Stimulated activated memory B cell treated with anti-CD40 and anti-IgM and Interleukin-4, amounts not matched to agents 10 μg/mL and 1 μg/mL and 100 μg/mL, for 72 hours (primary cell): ENCODE results near the gene HORMAD2.
"Not testable (repeated sequence)": the region's sequence is repeated elsewhere in the genome, so short reads cannot be mapped to it uniquely, and the experiment has no call there.

Experiments used
- ATAC-seq: fragments of 150-1000 bp; cut with Tn5 transposase; 2 replicates; pipeline ENCODE4 v1.10.0; 2021
- H3K27ac Mint-ChIP-seq: one replicate; pipeline ENCODE4 v1.8.0; 2022; ENCODE audit warnings: mild to moderate bottlenecking, mixed read lengths
- H3K27me3 Mint-ChIP-seq: one replicate; pipeline ENCODE4 v1.8.0; 2022; ENCODE audit warnings: mixed read lengths
- H3K36me3 Mint-ChIP-seq: one replicate; pipeline ENCODE4 v1.8.0; 2022; ENCODE audit warnings: mixed read lengths
- H3K4me1 Mint-ChIP-seq: one replicate; pipeline ENCODE4 v1.8.0; 2022; ENCODE audit warnings: mixed read lengths
- H3K4me3 Mint-ChIP-seq: one replicate; pipeline ENCODE4 v1.8.0; 2022; ENCODE audit warnings: mild to moderate bottlenecking, moderate library complexity, mixed read lengths
- H3K9me3 Mint-ChIP-seq: one replicate; pipeline ENCODE4 v1.8.0; 2022; ENCODE audit warnings: mixed read lengths

The HORMAD2 gene

DNA sequence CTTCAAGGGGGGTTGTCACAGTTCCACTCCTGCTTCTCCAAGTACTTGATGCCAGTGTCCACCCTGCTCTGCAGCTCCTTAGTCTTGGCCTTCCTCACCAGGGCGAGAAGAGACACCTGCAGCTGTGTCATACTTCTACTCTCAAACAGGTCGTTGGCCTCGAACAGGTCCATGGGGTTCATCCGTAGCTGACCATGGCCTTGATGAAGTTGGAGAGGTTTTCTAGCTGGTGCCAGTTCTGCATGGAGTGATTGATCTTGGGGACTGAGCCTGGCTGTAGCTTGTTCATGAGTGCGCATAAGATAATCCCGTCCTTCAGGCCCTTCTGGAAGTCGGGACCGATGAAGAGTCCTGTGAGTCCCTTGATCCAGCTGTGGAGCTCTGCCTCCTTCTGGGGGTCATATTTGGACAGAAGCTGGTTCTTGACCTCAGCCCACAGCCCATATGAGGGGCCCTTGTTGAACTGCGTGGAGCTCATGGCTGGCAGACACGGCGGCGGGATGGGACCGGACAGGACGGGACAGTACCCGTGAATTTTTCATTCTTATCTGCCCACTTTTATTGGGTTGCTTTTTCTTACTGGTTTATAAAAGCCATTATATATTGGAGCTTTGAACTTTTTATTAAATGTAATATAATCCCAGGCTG, 33.4 kb upstream of the HORMAD2 start:
- no peak for ATAC-seq
- no peaks in the 10 kb centered on the region for H3K36me3 Mint-ChIP-seq
- H3K9me3 Mint-ChIP-seq = no peaks in the 10 kb centered on the region
- H3K4me1 Mint-ChIP-seq = no peaks in the 10 kb centered on the region
- H3K27me3 Mint-ChIP-seq = no peaks in the 10 kb centered on the region
- no peak overlapping the region for H3K27ac Mint-ChIP-seq
- no peak overlapping the region for H3K4me3 Mint-ChIP-seq

DNA sequence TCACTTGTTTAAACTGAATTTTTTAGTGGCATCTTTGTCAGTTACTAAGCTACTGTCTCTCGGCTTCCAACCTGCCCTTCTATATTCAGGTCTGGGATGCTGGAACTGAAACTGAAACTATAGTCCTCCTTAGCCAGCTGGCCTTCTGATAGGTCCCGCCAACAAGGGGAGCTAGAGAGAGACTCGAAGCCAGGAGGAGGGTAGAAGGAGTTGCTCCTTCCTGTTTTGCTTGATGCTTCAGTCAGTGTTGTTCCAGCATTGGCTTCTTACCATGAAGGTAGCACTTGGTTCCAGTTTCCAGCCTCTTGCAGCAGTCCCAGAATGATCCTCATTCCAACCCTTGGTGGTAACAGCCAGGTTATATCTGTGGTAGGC, 32.9 kb upstream of the HORMAD2 start:
- Mint-ChIP-seq H3K27me3 (no peaks in the 10 kb centered on the region), H3K27ac (no peak overlapping the region), H3K4me3 (no peak overlapping the region), H3K9me3 (no peaks in the 10 kb centered on the region), H3K4me1 (no peaks in the 10 kb centered on the region), H3K36me3 (no peaks in the 10 kb centered on the region)
- ATAC-seq = no peak

DNA sequence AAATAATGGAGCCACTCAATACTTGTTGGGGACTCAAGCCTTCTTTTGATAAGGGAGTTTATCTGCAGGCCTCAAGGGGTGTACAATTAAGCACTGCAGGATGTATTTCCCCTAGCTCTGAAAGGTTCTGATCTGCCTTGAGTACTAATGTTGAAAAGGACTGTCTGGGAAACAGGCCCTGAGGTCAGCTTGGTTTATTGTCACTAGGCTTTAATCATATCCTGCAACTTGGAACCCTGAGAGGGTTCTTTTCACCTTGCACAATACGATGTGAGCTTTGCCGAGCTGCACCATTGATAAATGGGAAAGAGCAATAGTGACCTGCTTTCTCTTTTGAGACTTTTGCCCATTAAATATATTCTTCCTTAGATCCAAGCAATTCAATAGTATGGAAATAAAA, 31.6 kb upstream of the HORMAD2 start:
- no peak overlapping the region for H3K4me3 Mint-ChIP-seq
- no peak overlapping the region for H3K27ac Mint-ChIP-seq
- no peaks in the 10 kb centered on the region for H3K36me3 Mint-ChIP-seq
- no peaks in the 10 kb centered on the region for H3K4me1 Mint-ChIP-seq
- ATAC-seq = no peak
- no peaks in the 10 kb centered on the region for H3K9me3 Mint-ChIP-seq
- H3K27me3 Mint-ChIP-seq = no peaks in the 10 kb centered on the region

DNA sequence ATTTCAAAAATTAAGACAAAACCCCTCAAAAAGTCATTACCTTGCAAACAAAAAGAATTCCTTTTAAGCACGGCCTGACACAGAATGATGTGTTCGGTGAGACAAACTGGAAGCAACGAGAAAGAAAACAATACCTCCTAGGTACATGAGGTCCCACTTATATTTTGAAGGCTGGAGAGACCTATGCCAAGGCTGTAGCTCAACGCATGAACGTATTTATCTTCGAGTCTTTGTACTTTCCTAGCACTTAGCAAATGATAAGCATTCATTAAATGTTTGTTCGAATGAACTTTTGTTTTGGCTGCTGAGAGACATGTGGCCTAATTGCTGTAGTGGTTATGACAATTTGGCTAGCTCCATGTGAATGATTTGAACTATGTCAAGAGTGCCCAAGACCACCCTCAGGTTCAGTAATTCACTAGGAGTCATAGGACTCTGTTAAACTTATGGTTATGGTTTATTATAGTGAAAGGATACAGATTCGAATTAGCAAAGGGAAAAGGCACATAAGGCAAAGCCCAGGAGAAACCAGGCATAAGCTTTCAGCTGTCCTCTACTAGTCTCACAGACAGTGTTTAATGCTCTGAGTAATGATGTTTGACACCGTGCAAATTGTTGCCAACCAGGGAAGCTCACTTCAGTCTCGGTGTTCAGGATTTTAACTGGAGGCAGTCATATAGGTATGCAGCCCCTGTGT, 26.0 kb upstream of the HORMAD2 start:
- H3K4me1 Mint-ChIP-seq = no peaks in the 10 kb centered on the region
- peaks cover 10% of the 10 kb centered on the region for H3K9me3 Mint-ChIP-seq
- ATAC-seq = no peak

DNA sequence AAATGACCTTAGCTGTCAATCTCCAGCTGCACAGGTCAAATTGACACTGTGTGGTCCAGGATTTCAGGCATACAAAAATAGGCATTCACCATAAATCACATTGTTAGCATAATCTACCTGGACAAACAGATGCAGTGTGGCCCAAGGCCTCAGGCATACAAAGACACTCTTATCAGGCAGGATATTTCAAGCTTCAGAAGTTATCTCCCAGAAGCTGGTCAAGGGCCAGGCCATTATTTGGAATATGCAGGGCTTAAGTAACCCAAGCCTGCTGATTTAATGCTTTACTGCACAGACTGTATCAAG, 25.5 kb upstream of the HORMAD2 start:
- no peaks in the 10 kb centered on the region for H3K4me1 Mint-ChIP-seq
- peaks cover 10% of the 10 kb centered on the region for H3K9me3 Mint-ChIP-seq
- no peak overlapping the region for H3K4me3 Mint-ChIP-seq
- H3K27ac Mint-ChIP-seq = no peak overlapping the region
- peaks cover 14% of the 10 kb centered on the region for H3K27me3 Mint-ChIP-seq
- ATAC-seq = no peak
- H3K36me3 Mint-ChIP-seq = peaks cover 6% of the 10 kb centered on the region

More for the DNA sequence above, 26.0 kb upstream of the HORMAD2 start:
- Mint-ChIP-seq H3K27ac (no peak overlapping the region), H3K27me3 (peaks cover 10% of the 10 kb centered on the region), H3K36me3 (peaks cover 6% of the 10 kb centered on the region), H3K4me3 (no peak overlapping the region)

DNA sequence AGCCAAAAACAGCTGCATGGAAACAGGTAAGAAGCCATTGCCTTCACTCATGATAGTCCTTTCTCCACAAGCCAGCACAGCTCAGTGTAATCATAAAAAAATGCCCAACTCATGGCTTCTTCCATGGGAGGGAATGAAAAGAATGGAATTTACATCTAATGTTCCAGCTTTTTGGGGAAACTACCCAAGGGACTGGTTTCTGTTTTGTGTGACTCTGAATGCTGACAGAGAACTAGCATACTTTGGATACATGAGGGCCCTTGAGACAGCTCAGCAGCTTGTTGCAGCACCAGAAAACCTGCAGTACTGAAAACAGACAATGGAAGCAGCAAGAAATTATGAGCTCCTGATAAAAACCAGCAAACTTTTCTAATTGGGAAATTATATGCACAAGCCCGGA, 24.2 kb upstream of the HORMAD2 start:
- Mint-ChIP-seq H3K36me3 (peaks cover 6% of the 10 kb centered on the region), H3K27me3 (peaks cover 14% of the 10 kb centered on the region), H3K9me3 (peaks cover 10% of the 10 kb centered on the region), H3K27ac (no peak overlapping the region), H3K4me3 (no peak overlapping the region), H3K4me1 (no peaks in the 10 kb centered on the region)
- ATAC-seq = no peak

DNA sequence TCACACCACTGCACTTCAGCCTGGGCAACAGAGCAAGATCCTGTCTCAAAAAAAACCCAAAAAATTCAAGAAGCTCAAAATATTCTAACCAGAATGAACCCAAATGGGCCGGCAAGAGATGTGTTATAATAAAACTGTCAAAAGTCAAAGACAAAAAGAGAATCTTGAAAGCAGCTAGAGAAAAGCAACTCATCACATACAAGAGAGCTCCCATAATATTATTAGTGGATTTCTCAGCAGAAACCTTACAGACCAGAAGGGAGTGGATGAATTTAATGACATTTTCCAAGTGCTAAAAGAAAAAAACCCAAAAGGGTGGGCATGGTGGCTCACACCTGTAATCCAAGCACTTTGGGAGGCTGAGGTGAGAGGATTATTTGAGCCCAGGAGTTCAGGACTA, 22.9 kb upstream of the HORMAD2 start:
- H3K4me1 Mint-ChIP-seq = no peaks in the 10 kb centered on the region
- H3K36me3 Mint-ChIP-seq = peaks cover 6% of the 10 kb centered on the region
- H3K27ac Mint-ChIP-seq = no peak overlapping the region
- H3K4me3 Mint-ChIP-seq = no peak overlapping the region
- H3K27me3 Mint-ChIP-seq = peaks cover 14% of the 10 kb centered on the region
- peaks cover 14% of the 10 kb centered on the region for H3K9me3 Mint-ChIP-seq
- no peak for ATAC-seq

DNA sequence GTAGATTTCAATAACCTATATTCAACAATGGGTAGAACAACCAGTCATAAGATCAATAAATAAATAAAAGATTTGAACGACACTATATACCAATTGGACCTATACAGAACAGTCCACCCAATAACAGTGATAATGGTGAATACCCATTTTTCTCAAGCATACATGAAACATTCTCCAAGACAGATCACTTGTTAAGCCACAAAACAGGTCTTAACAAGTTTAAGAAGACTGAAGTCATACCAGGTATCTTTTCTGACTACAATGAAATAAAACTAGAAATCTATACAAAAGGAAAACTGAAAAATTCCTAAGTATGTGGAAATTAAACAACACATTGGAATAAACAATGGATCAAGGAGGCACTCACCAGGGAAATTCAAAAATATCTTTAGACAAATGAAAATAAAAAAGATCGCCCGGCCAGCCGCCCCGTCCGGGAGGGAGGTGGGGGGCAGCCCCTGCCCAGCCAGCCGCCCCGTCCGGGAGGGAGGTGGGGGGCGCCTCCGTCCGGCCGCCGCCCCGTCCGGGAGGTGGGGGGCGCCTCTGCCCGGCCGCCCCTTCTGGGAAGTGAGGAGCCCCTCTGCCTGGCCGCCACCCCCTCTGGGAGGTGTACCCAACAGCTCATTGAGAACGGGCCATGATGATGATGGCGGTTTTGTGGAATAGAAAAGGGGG, 20.8 kb upstream of the HORMAD2 start:
- H3K4me3 Mint-ChIP-seq, ATAC-seq, H3K4me1 Mint-ChIP-seq, H3K36me3 Mint-ChIP-seq, H3K27ac Mint-ChIP-seq: not testable (repeated sequence)
- Mint-ChIP-seq H3K9me3 (peaks cover 30% of the 10 kb centered on the region), H3K27me3 (peaks cover 19% of the 10 kb centered on the region)

DNA sequence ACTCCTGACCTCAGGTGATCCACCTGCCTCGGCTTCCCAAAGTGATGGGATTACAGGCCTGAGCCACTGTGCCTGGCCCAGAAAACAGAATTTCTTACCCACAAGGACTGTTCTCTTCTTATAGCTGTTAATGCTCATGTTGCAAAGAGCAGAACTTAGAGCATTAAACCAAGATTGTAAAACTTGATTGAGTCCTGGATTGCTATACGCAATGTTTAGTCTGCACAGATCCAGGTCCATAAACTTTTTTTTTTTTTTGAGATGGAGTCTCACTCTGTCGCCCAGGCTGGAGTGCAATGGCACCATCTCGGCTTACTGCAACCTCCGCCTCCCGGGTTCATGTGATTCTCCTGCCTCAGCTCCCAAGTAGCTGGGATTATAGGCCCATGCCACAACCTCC, 19.2 kb upstream of the HORMAD2 start:
- peaks cover 12% of the 10 kb centered on the region for H3K36me3 Mint-ChIP-seq
- not testable (repeated sequence) for H3K27ac Mint-ChIP-seq, H3K4me3 Mint-ChIP-seq, ATAC-seq, H3K4me1 Mint-ChIP-seq
- peaks cover 28% of the 10 kb centered on the region for H3K27me3 Mint-ChIP-seq
- H3K9me3 Mint-ChIP-seq = peaks cover 33% of the 10 kb centered on the region

DNA sequence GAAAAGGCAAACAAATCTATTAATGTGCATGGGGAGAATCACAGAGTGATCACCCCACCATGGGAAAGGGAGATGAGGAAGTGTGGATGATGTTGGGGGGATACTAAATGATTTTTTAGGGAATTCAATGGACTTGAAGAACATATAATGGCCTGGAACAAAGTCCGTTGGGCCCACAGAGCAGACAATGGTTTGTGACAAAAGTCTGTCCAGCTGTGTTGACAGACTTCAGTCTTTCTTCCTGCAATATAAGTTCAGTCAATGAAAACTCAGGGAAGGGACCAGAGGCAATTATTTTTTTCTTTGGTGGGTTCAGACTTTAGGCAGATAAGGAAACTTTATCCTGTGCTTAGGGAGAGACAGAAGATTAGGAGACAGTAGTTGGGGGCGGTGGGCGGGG, 18.0 kb upstream of the HORMAD2 start:
- H3K4me1 Mint-ChIP-seq = no peaks in the 10 kb centered on the region
- ATAC-seq = no peak
- no peak overlapping the region for H3K4me3 Mint-ChIP-seq
- peaks cover 31% of the 10 kb centered on the region for H3K27me3 Mint-ChIP-seq
- H3K27ac Mint-ChIP-seq = no peak overlapping the region
- H3K36me3 Mint-ChIP-seq = peaks cover 6% of the 10 kb centered on the region
- peaks cover 30% of the 10 kb centered on the region for H3K9me3 Mint-ChIP-seq

DNA sequence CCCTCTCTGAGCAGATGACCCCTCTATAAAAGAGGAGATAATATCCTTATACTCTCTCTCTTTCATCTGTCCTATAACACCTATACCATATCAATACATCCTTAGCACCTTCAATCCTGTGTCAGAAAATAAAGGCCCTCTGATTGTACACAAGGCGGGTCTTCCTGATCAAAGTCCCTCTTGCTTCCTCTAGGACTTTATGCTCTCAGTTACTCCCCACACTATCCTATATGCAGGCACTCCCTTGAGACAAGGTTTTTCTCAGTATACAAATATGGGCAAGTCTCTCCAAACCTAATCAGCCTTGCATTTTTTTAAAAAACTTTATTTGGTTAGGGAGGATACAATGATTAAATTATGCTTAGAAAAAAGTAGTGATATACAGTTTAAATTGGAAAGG, 17.3 kb upstream of the HORMAD2 start:
- Mint-ChIP-seq H3K27me3 (peaks cover 31% of the 10 kb centered on the region), H3K4me1 (no peaks in the 10 kb centered on the region), H3K36me3 (peaks cover 6% of the 10 kb centered on the region), H3K27ac (no peak overlapping the region), H3K4me3 (no peak overlapping the region), H3K9me3 (peaks cover 30% of the 10 kb centered on the region)
- no peak for ATAC-seq

DNA sequence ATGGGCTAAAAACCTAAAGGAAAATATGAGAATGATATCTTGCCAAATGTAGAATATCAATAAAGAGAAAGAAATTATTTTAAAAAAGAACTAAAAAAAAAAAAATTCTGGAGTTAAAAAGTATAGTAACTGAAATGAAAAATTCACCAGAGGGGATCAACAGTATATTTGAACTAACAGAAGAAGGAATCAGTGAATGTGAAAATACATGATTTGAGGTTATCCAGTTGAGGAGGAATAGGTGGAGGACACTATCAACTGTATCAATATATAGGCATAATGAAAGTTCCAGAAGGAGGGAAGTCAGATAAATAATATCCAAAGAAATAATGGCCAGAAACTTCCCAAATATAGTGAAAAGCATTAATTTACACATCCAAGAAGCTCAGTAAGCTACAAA, 16.1 kb upstream of the HORMAD2 start:
- Mint-ChIP-seq H3K4me1 (no peaks in the 10 kb centered on the region), H3K27ac (no peak overlapping the region), H3K4me3 (no peak overlapping the region), H3K9me3 (peaks cover 23% of the 10 kb centered on the region), H3K36me3 (peaks cover 6% of the 10 kb centered on the region), H3K27me3 (peaks cover 26% of the 10 kb centered on the region)
- ATAC-seq = no peak

DNA sequence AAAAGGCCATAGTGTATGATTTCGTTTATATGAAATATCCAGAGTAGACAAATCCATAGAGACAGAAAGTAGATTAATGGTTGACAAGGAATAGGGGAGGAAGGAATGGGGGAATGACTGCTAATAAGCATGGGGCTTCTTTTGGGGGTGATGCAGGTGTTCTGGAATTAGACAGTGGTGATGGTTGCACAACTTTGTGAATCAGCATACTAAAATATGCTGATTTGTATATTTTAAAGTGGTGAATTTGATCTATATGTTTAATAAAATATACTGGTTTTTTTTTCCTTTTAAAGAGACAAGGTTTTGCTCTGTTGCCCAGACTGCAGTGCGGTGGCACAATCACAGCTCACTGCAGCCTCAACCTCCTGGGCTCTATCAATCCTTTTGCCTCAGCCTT, 6.5 kb upstream of the HORMAD2 start:
- ATAC-seq = no peak
- Mint-ChIP-seq H3K27me3 (peaks cover 56% of the 10 kb centered on the region), H3K4me1 (peaks cover 10% of the 10 kb centered on the region), H3K4me3 (no peak overlapping the region), H3K9me3 (no peaks in the 10 kb centered on the region), H3K36me3 (no peaks in the 10 kb centered on the region), H3K27ac (no peak overlapping the region)

DNA sequence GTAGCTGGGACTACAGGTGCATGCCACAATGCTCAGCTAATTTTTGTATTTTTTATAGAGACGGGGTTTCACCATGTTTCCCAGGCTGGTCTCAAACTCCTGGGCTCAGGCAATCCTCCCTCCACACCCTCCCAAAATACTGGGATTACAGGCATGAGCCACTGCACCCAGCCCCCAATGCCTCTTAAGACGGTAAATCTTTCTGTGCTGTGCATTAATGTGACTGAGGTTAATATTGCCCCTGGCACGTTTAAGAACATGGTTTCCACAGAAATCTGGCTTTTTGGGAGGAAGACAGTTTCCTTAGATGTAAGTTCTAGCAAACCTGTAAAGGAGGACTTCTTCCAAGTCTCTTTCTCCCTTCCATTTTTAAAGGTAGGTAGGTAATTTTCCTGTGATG, 6.1 kb upstream of the HORMAD2 start:
- ATAC-seq = no peak
- H3K27ac Mint-ChIP-seq = no peak overlapping the region
- peaks cover 14% of the 10 kb centered on the region for H3K4me1 Mint-ChIP-seq
- H3K27me3 Mint-ChIP-seq = peaks cover 56% of the 10 kb centered on the region
- no peaks in the 10 kb centered on the region for H3K36me3 Mint-ChIP-seq
- no peaks in the 10 kb centered on the region for H3K9me3 Mint-ChIP-seq
- no peak overlapping the region for H3K4me3 Mint-ChIP-seq

DNA sequence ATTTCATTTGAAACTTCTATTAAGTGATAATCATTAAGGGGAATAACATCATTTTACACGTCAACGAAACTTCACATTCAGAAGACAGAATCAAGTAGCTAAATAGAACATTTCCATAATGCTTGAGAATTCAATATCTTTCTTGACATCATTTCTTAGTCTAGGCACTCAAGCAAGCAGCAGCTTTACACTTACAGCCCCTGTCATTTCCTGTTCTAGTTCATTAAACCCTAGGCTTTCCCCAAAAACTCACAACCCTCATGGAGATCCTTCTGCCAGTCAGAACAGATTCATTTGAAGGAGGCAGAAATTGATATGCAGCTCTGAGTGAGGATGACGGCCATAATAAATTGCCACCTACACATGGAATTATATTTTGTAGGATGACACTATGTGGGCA, 5.3 kb upstream of the HORMAD2 start:
- no peak overlapping the region for H3K27ac Mint-ChIP-seq
- peaks cover 48% of the 10 kb centered on the region for H3K27me3 Mint-ChIP-seq
- no peaks in the 10 kb centered on the region for H3K9me3 Mint-ChIP-seq
- H3K36me3 Mint-ChIP-seq = no peaks in the 10 kb centered on the region
- H3K4me1 Mint-ChIP-seq = peaks cover 16% of the 10 kb centered on the region
- H3K4me3 Mint-ChIP-seq = no peak overlapping the region
- no peak for ATAC-seq

DNA sequence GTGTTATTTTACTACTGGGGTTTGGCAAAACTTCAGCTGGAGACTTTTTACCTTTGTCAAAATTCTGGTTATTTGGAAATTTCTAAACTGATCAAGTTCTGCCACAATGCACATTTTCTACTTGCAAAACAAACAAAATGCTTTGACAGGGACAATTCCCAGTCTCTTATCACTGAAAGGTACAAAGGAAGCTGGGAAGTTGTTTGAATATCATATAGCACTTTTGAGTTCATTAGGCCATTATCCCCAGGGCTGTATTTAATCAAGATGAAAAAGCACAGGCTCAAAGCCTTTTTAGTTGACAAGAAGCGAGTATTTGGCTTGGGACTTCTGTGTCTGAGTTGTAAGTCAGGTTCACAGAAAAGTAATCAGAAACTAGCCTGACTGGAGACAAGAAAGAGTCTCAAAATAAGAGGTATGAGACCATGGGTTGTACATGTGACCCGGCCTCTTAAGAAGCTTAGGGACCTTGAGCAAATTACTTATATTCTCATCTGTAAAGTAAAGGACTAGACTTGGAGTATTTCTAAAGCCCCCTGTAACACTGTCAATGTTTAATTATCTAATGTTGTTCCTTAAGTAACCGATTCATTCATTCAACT, 2.9 kb upstream of the HORMAD2 start:
- Mint-ChIP-seq H3K9me3 (no peaks in the 10 kb centered on the region), H3K27ac (no peak overlapping the region), H3K27me3 (peaks cover 43% of the 10 kb centered on the region), H3K4me3 (no peak overlapping the region), H3K4me1 (peaks cover 22% of the 10 kb centered on the region), H3K36me3 (no peaks in the 10 kb centered on the region)
- no peak for ATAC-seq
